Trophoblast cell (in vitro differentiated cells and primary cell): Measurements from ENCODE around the gene MVP.

ENCODE experiments used
- DNase-seq, 2 donors: peaks; one replicate each; pipeline ENCODE4 v3.0.0-alpha.2; 2016
- H2AFZ ChIP-seq: 2 replicates; pipeline ENCODE4 v1.6.1; 2013; ENCODE audit warnings: low read length, moderate library complexity, mild to moderate bottlenecking; ENCODE audit not compliant: insufficient read depth, poor library complexity
- H2AK5ac ChIP-seq: 2 replicates; pipeline ENCODE4 v1.6.1; 2013; ENCODE audit warnings: mild to moderate bottlenecking, low read length
- H2BK120ac ChIP-seq: 2 replicates; pipeline ENCODE4 v1.6.1; 2013; ENCODE audit warnings: low read length, mild to moderate bottlenecking, moderate library complexity; ENCODE audit not compliant: insufficient read depth, poor library complexity
- H2BK12ac ChIP-seq: 2 replicates; pipeline ENCODE4 v1.6.1; 2013; ENCODE audit warnings: mild to moderate bottlenecking, low read length, moderate library complexity
- H2BK5ac ChIP-seq: 2 replicates; pipeline ENCODE4 v1.6.1; 2013; ENCODE audit warnings: low read length, low read depth, moderate library complexity, mild to moderate bottlenecking; ENCODE audit not compliant: poor library complexity
- H3K14ac ChIP-seq: 2 replicates; pipeline ENCODE4 v1.6.1; 2013; ENCODE audit warnings: mild to moderate bottlenecking, low read length
- H3K18ac ChIP-seq: 2 replicates; pipeline ENCODE4 v1.6.1; 2013; ENCODE audit warnings: mild to moderate bottlenecking, low read length
- H3K23ac ChIP-seq: 2 replicates; pipeline ENCODE4 v1.6.1; 2013; ENCODE audit warnings: low read length
- H3K27ac ChIP-seq: 2 replicates; pipeline ENCODE4 v1.5.1; 2013; ENCODE audit warnings: low read depth, mild to moderate bottlenecking, inconsistent platforms, low read length, moderate library complexity
- H3K27me3 ChIP-seq: 2 replicates; pipeline ENCODE4 v1.6.1; 2013; ENCODE audit warnings: inconsistent platforms, mild to moderate bottlenecking, low read length, moderate library complexity; ENCODE audit not compliant: insufficient read depth
- H3K36me3 ChIP-seq, 2 experiments: 1 replicate in 1 of 2; 2 replicates in 1 of 2; pipeline ENCODE4 v1.6.1; 2013; ENCODE audit warnings: low read length in 2 of 2, mild to moderate bottlenecking in 2 of 2, moderate library complexity in 1 of 2; ENCODE audit not compliant: insufficient read depth in 2 of 2, control insufficient read depth in 1 of 2
- H3K4ac ChIP-seq: 2 replicates; pipeline ENCODE4 v1.6.1; 2013; ENCODE audit warnings: low read depth, mild to moderate bottlenecking, low read length, moderate library complexity
- H3K4me1 ChIP-seq, 2 experiments: 1 replicate in 1 of 2; 2 replicates in 1 of 2; pipeline ENCODE4 v1.6.1; 2013; ENCODE audit warnings: low read length in 2 of 2, mild to moderate bottlenecking in 2 of 2, moderate library complexity in 1 of 2; ENCODE audit not compliant: insufficient read depth in 2 of 2, control insufficient read depth in 1 of 2
- H3K4me2 ChIP-seq: 2 replicates; pipeline ENCODE4 v1.6.1; 2013; ENCODE audit warnings: inconsistent platforms, mild to moderate bottlenecking, low read length, moderate library complexity
- H3K4me3 ChIP-seq: 2 replicates; pipeline ENCODE4 v1.5.1; 2013; ENCODE audit warnings: mild to moderate bottlenecking, low read depth, low read length, inconsistent platforms
- H3K79me1 ChIP-seq: one replicate; pipeline ENCODE4 v1.6.1; 2013; ENCODE audit warnings: low read length
- H3K79me2 ChIP-seq: 2 replicates; pipeline ENCODE4 v1.6.1; 2013; ENCODE audit warnings: low read length, mild to moderate bottlenecking; ENCODE audit not compliant: control insufficient read depth, insufficient read depth, poor library complexity
- H3K9ac ChIP-seq: 2 replicates; pipeline ENCODE4 v1.6.1; 2013; ENCODE audit warnings: mild to moderate bottlenecking, low read length
- H3K9me3 ChIP-seq: 2 replicates; pipeline ENCODE4 v1.6.1; 2013; ENCODE audit warnings: low read depth, mild to moderate bottlenecking, control low read depth, inconsistent platforms, low read length; ENCODE audit not compliant: insufficient read depth
- H4K12ac ChIP-seq: 2 replicates; pipeline ENCODE4 v1.6.1; 2013; ENCODE audit warnings: low read depth, mild to moderate bottlenecking, low read length, moderate library complexity
- H4K8ac ChIP-seq: 2 replicates; pipeline ENCODE4 v1.6.1; 2013; ENCODE audit warnings: low read depth, mild to moderate bottlenecking, low read length, moderate library complexity
- H4K91ac ChIP-seq: one replicate; pipeline ENCODE4 v1.6.1; 2013; ENCODE audit warnings: low read depth, mild to moderate bottlenecking, low read length, moderate library complexity
- WGBS: extraction: QIAGEN DNeasy Blood & Tissue Kit; methylation state at CpG from one replicate; pipeline ENCODE4 v1.1.7; 2013; ENCODE audit warnings: missing lambda C conversion rate; ENCODE audit not compliant: insufficient read length, insufficient coverage; ENCODE audit errors: extremely low coverage; 5-methylcytosine and 5-hydroxymethylcytosine counted together

MVP gene

DNA sequence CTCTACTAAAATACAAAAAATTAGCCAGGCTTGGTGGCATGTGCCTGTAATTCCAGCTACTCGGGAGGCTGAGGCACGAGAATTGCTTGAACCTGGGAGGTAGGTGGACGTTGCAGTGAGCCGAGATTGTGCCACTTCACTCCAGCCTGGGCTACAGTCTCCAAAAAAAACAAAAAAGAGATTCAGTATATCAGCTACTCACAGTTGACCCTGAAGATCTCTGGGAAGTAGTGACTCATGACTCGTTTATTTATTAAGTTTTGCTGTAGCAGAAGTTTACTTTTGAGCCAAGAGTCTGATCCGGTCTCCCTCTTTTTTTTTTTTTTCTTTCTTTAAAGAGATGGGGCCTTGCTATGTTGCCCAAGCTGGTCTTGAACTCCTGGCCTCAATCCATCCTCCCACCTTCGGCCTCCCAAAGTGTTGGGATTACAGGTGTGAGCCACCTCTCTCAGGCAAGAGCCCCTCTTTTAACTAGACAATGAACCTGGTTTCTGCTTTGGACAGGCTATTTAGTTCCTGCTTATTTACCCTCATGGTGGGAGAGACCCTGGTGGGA, 4.4 kb downstream of the MVP start:
- no peak for DNase-seq
- no peak overlapping the region for H4K8ac ChIP-seq
- H4K91ac ChIP-seq, result no peak overlapping the region
- no peak overlapping the region for H3K14ac ChIP-seq
- no peak overlapping the region for H4K12ac ChIP-seq
- no peaks in the 10 kb centered on the region for H3K9me3 ChIP-seq
- H3K27me3 ChIP-seq, result no peaks in the 10 kb centered on the region
- peaks cover 7% of the 10 kb centered on the region for H3K79me1 ChIP-seq
- H3K4me2 ChIP-seq, result no peak overlapping the region
- H3K4me3 ChIP-seq, result no peak overlapping the region
- no peak overlapping the region for H3K23ac ChIP-seq
- peaks cover 2% of the 10 kb centered on the region for H3K79me2 ChIP-seq
- no CpG with 5 or more reads among the region's 7 CpGs for WGBS
- no peak overlapping the region for H2BK5ac ChIP-seq
- H3K9ac ChIP-seq, result no peak overlapping the region
- peaks cover under 1% of the 10 kb centered on the region in 2 experiments for H3K36me3 ChIP-seq
- no peak overlapping the region for H2BK12ac ChIP-seq
- no peak overlapping the region for H3K27ac ChIP-seq
- H3K4me1 ChIP-seq, result peaks cover 7% of the 10 kb centered on the region in 2 experiments
- H2AK5ac ChIP-seq, result no peak overlapping the region
- H3K18ac ChIP-seq, result no peak overlapping the region
- H2AFZ ChIP-seq, result no peak overlapping the region
- H2BK120ac ChIP-seq, result no peak overlapping the region
- no peak overlapping the region for H3K4ac ChIP-seq

GRCh38 chr16:29825145-29826044, 5.1 kb downstream of the MVP start:
- Histone ChIP-seq H2AK5ac (no peak overlapping the region), H2BK5ac (no peak overlapping the region), H2BK120ac (no peak overlapping the region), H4K8ac (peak overlapping the region; percentile 18), H2BK12ac (peak overlapping the region; percentile 70), H3K36me3 (no peaks in the 10 kb centered on the region), H3K4ac (no peak overlapping the region), H3K4me1 (peaks cover 7% of the 10 kb centered on the region in 2 experiments), H4K12ac (no peak overlapping the region), H3K79me2 (peaks cover 2% of the 10 kb centered on the region), H3K23ac (no peak overlapping the region), H3K27me3 (no peaks in the 10 kb centered on the region), H3K9me3 (no peaks in the 10 kb centered on the region), H3K14ac (peak overlapping the region; percentile 62), H3K4me2 (no peak overlapping the region), H3K9ac (no peak overlapping the region), H2AFZ (peak overlapping the region; percentile 55), H3K79me1 (peaks cover 7% of the 10 kb centered on the region), H3K18ac (peak overlapping the region; percentile 46), H4K91ac (peak overlapping the region; percentile 39), H3K4me3 (no peak overlapping the region), H3K27ac (no peak overlapping the region)
- no CpG with 5 or more reads among the region's 10 CpGs for WGBS
- DNase-seq, result no peak

DNA sequence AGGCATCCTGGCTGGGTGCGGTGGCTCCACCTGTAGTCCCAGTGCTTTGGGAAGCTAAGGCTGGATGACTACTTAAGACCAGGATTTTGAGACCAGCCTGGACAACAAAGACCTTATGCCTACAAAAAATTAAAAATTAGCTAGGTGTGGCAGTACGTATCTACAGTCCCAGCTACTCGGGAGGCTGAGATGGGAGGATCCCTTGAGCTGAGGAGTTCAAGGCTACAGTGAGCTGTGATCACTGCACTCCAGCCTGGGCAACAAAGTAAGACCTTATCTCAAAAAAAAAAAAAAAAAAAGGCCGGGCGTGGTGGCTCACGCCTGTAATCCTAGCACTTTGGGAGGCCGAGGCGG, 6.1 kb downstream of the MVP start:
- Histone ChIP-seq H2BK120ac (no peak overlapping the region), H2AK5ac (no peak overlapping the region), H3K4me1 (peaks cover 7% of the 10 kb centered on the region in 2 experiments), H3K4me3 (no peak overlapping the region), H3K14ac (no peak overlapping the region), H4K12ac (no peak overlapping the region), H3K79me2 (peaks cover 2% of the 10 kb centered on the region), H3K27ac (no peak overlapping the region), H3K9ac (no peak overlapping the region), H2BK5ac (no peak overlapping the region), H3K79me1 (peaks cover 7% of the 10 kb centered on the region), H2BK12ac (no peak overlapping the region), H3K36me3 (no peaks in the 10 kb centered on the region), H3K9me3 (no peaks in the 10 kb centered on the region), H4K8ac (no peak overlapping the region), H4K91ac (no peak overlapping the region), H3K18ac (no peak overlapping the region), H3K4ac (no peak overlapping the region), H3K27me3 (no peaks in the 10 kb centered on the region), H3K23ac (no peak overlapping the region), H2AFZ (no peak overlapping the region), H3K4me2 (no peak overlapping the region)
- WGBS, result no CpG with 5 or more reads among the region's 8 CpGs
- no peak for DNase-seq

- no peak overlapping the region for H3K18ac ChIP-seq
- H3K9me3 ChIP-seq, result no peaks in the 10 kb centered on the region
- H3K4me1 ChIP-seq, result no peaks in the 10 kb centered on the region
- no peak overlapping the region for H3K23ac ChIP-seq
- H3K27ac ChIP-seq, result no peak overlapping the region
- H3K4me2 ChIP-seq, result no peak overlapping the region
- no peak overlapping the region for H2AK5ac ChIP-seq
- H3K79me2 ChIP-seq, result no peaks in the 10 kb centered on the region
- no peak overlapping the region for H3K4ac ChIP-seq
- peaks cover 2 to 3% of the 10 kb centered on the region in 2 experiments for H3K36me3 ChIP-seq
- no peak overlapping the region for H3K9ac ChIP-seq
- H2BK5ac ChIP-seq, result no peak overlapping the region
- H3K4me3 ChIP-seq, result no peak overlapping the region
- whole genome bisulfite sequencing, result no CpG with 5 or more reads among the region's 11 CpGs
- no peaks in the 10 kb centered on the region for H3K27me3 ChIP-seq
- H4K91ac ChIP-seq, result no peak overlapping the region
- H3K14ac ChIP-seq, result no peak overlapping the region
- no peak overlapping the region for H4K8ac ChIP-seq
- H2BK12ac ChIP-seq, result no peak overlapping the region
- no peak overlapping the region for H2BK120ac ChIP-seq
- no peaks in the 10 kb centered on the region for H3K79me1 ChIP-seq
- H4K12ac ChIP-seq, result no peak overlapping the region
- DNase-seq, result no peak
- no peak overlapping the region for H2AFZ ChIP-seq
These were observed 10.5 kb downstream of the MVP start for GRCh38 chr16:29830774-29831173.
